ENCODE results near the gene TRIM2. TPM values are rescaled to one million over a fixed set of nuclear protein-coding genes. Genes with fewer than 3 reads are reported as not detected.

Gene TRIM2
- total RNA-seq, 2 experiments from 2014 or later: 0.13 to 0.18 TPM

DNA sequence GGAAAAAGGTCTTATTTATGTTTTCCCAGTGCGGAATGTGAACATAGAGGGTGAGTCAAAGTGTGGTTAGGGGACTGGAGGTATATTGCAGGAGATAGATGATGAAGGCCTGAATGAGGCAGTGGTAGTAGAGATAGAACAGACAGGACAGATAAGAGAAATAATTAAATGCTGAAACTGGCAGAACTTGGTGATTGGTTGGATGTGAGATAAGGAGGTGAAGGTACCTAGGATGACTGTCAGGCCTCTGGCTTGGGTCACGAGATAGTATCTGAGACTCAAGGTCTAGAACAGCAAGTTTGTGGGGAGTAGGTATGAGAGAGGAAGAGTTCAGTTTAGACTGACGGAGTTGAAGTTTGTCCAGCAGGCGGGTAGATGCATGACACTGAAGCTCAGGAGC lies 143.8 kb downstream of the TRIM2 start:
- DNase-seq: no peak
- peaks cover 42% of the 10 kb centered on the region for H3K4me1 Mint-ChIP-seq (ENCODE audit: low read depth)
- ChIA-PET CTCF (interaction anchor here (1.0 to 2.1 kb wide), 3 partner anchors 81 to 295 kb away, joined by 4 to 10 read pairs (median 5); no protein-coding TSS in a partner anchor), POLR2A (interaction anchor here (0.6 kb wide), 1 partner anchor 229 kb away, joined by 3 read pairs; no protein-coding TSS in a partner anchor)
- H3K4me3 Mint-ChIP-seq: no peak overlapping the region
- peaks cover 41% of the 10 kb centered on the region for H3K36me3 Mint-ChIP-seq (ENCODE audit: low read depth)
- H3K27me3 Mint-ChIP-seq (ENCODE audit: low read depth): peaks cover 2% of the 10 kb centered on the region
- no peak for ATAC-seq
- no peaks in the 10 kb centered on the region for H3K9me3 Mint-ChIP-seq (ENCODE audit: insufficient read depth)
- no peak overlapping the region for H3K27ac Mint-ChIP-seq

DNA sequence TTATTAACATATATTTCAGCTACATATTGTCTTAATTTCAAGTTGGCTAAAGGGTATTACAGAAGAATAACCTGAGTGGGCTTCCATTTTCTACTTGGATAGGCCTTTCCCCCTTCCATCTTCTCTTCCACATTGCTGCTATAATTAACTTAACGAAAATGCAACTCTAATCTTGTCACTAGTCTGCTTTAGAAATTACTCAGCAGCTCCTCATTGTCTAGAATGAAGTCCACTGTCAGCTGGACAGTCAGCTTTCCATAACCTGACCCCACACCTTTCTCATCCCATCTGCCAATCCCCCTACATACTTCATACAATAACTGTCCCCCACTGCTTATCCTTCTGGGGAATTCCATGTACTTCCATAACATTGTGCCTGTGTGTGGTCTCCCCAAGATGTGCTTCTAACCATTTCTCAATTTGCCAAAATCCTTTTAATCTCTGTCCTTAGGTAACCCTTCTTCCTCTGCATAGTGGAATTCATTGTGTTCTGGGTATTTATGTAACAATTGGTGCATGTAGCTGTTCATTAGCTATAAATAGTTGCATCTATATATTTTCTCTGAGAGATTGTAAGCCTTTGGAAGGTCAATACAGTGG lies 145.1 kb downstream of the TRIM2 start:
- POLR2A ChIA-PET: interaction anchor here (0.9 kb wide), 1 partner anchor 117 kb away, joined by 3 read pairs; the partner anchor contains the start of gene TMEM131L
- Mint-ChIP-seq H3K27me3 (ENCODE audit: low read depth) (no peaks in the 10 kb centered on the region), H3K4me3 (no peak overlapping the region), H3K27ac (no peak overlapping the region), H3K9me3 (ENCODE audit: insufficient read depth) (no peaks in the 10 kb centered on the region), H3K4me1 (ENCODE audit: low read depth) (peaks cover 41% of the 10 kb centered on the region), H3K36me3 (ENCODE audit: low read depth) (peaks cover 46% of the 10 kb centered on the region)
- CTCF ChIA-PET: interaction anchor here (1.8 to 2.1 kb wide), 2 partner anchors 225 to 294 kb away, joined by 5 to 10 read pairs; no protein-coding TSS in a partner anchor
- ATAC-seq (no peak), DNase-seq (no peak)

DNA sequence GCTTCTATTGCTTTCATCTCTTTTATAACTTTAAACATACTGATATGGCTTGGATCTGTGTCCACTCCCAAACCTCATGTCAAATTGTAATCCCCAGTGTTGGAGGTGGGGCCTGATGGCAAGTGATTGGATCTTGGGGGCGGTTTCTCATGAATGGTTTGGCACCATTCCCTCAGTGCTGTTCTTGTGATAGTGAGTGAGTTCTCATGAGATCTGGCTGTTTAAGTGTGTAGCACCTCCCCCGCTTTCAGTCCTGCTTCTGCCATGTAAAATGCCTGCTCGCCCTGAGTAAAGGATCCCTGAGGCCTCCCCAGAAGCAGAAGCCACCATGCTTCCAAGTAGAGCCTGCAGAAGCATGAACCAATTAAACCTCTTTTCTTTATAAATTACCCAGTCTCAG lies 157.9 kb downstream of the TRIM2 start:
- ChIA-PET CTCF (interaction anchor here (0.8 kb wide), 1 partner anchor 16 kb away, joined by 4 read pairs; no protein-coding TSS in a partner anchor), POLR2A (interaction anchor here (0.7 kb wide), 1 partner anchor 15 kb away, joined by 3 read pairs; no protein-coding TSS in a partner anchor)
- H3K4me1 Mint-ChIP-seq (ENCODE audit: low read depth): peaks cover 7% of the 10 kb centered on the region
- no peak overlapping the region for H3K4me3 Mint-ChIP-seq
- H3K27ac Mint-ChIP-seq: no peak overlapping the region
- H3K36me3 Mint-ChIP-seq (ENCODE audit: low read depth): peaks cover 80% of the 10 kb centered on the region
- no peaks in the 10 kb centered on the region for H3K9me3 Mint-ChIP-seq (ENCODE audit: insufficient read depth)
- DNase-seq (no peak), ATAC-seq (no peak)
- H3K27me3 Mint-ChIP-seq (ENCODE audit: low read depth): no peaks in the 10 kb centered on the region

DNA sequence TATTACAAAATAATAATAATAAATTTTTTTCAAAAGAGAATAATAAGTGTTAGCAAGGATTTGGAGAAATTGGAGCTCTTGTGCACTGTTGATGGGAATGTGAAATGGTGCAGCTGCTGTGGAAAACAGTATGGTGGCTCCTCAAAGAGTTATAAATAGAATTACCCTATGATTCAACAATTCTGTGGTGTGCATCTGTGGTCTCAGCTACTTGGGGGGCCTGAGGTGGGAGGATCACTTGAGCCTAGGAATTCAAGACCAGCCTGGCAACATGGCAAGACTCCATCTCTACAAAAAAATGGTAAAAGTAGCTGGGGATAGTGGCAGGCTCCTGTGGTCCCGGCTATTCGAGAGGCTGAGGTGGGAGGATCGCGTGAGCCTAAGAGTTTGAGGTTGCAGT lies 159.8 kb downstream of the TRIM2 start:
- Mint-ChIP-seq H3K36me3 (ENCODE audit: low read depth) (peaks cover 84% of the 10 kb centered on the region), H3K27ac (no peak overlapping the region), H3K9me3 (ENCODE audit: insufficient read depth) (no peaks in the 10 kb centered on the region), H3K27me3 (ENCODE audit: low read depth) (no peaks in the 10 kb centered on the region), H3K4me1 (ENCODE audit: low read depth) (peaks cover 15% of the 10 kb centered on the region), H3K4me3 (no peak overlapping the region)
- CTCF ChIA-PET: interaction anchor here (1.2 to 2.4 kb wide), 2 partner anchors 18 to 20 kb away, joined by 4 to 10 read pairs; partner anchors contain the start of gene MND1
- DNase-seq (no peak), ATAC-seq (no peak)
- POLR2A ChIA-PET: interaction anchor here (1.2 kb wide), 1 partner anchor 9 kb away, joined by 3 read pairs; no protein-coding TSS in a partner anchor

DNA sequence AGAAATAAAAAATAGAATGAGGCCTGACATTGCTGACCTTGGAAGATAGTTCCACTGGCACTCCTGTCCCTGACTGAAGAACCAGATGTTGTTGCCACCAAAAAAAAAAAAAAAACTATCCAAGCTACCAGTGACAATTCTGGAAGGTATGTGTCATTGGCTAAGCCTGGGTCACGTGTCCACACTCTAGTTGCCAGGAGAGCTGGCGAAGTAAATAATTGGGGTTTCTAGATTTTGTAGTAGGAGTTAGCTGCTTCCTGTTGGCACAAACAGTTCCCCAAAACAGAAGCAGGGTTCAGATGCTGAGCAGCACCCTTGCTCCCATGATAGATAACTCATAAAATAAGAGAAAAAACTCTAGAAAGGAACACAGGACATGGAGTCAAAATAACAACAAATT lies 160.8 kb downstream of the TRIM2 start:
- Mint-ChIP-seq H3K27ac (no peak overlapping the region), H3K4me1 (ENCODE audit: low read depth) (peaks cover 15% of the 10 kb centered on the region), H3K36me3 (ENCODE audit: low read depth) (peaks cover 82% of the 10 kb centered on the region), H3K4me3 (no peak overlapping the region), H3K27me3 (ENCODE audit: low read depth) (no peaks in the 10 kb centered on the region), H3K9me3 (ENCODE audit: insufficient read depth) (no peaks in the 10 kb centered on the region)
- DNase-seq: no peak
- ATAC-seq: no peak
- ChIA-PET CTCF (interaction anchor here (1.2 to 2.4 kb wide), 2 partner anchors 19 to 21 kb away, joined by 4 to 10 read pairs; partner anchors contain the start of gene MND1), POLR2A (no interaction called here)

DNA sequence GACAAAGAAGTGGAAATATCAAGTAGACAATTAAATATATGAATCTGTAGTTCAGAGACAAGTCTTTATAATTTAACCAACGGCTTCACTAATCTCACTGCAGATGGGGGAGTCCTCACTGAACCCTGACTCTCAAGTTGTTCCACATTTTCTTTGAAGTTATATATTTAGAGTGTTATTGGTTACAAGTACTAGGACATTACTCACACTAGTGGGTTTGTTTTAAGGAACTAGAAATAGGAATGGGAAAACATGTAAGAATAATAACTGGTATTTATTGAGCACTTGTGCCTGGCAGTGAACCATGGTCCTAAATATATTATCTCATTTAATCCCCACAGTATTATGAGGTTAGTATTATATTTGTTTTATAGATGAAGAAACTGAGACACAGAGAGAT lies 162.2 kb downstream of the TRIM2 start:
- Mint-ChIP-seq H3K9me3 (ENCODE audit: insufficient read depth) (no peaks in the 10 kb centered on the region), H3K4me1 (ENCODE audit: low read depth) (peaks cover 15% of the 10 kb centered on the region), H3K36me3 (ENCODE audit: low read depth) (peaks cover 85% of the 10 kb centered on the region), H3K4me3 (no peak overlapping the region), H3K27ac (no peak overlapping the region), H3K27me3 (ENCODE audit: low read depth) (no peaks in the 10 kb centered on the region)
- ChIA-PET POLR2A (no interaction called here), CTCF (no interaction called here)
- DNase-seq: no peak
- ATAC-seq: no peak

DNA sequence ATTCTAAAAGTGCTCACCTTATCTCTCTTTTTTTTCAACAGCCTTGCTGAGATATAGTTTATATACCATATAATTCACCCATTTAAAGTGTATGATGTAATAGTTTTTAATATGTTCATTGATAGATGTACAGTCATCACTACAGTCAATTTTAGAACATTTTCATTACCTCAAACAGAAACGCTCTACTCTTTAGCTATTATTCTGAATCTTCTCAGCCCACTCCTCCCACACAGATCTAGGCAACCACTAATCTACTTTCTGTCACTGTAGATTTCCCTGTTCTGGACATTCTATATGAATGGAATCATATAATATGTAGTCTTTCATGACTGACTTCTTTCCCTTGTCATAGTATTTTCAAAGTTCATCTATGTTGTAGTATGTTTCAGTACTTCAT lies 162.8 kb downstream of the TRIM2 start:
- Mint-ChIP-seq H3K4me1 (ENCODE audit: low read depth) (peaks cover 15% of the 10 kb centered on the region), H3K27me3 (ENCODE audit: low read depth) (no peaks in the 10 kb centered on the region), H3K27ac (no peak overlapping the region), H3K36me3 (ENCODE audit: low read depth) (peaks cover 87% of the 10 kb centered on the region), H3K9me3 (ENCODE audit: insufficient read depth) (no peaks in the 10 kb centered on the region), H3K4me3 (no peak overlapping the region)
- ChIA-PET CTCF (no interaction called here), POLR2A (no interaction called here)
- ATAC-seq (no peak), DNase-seq (no peak)

DNA sequence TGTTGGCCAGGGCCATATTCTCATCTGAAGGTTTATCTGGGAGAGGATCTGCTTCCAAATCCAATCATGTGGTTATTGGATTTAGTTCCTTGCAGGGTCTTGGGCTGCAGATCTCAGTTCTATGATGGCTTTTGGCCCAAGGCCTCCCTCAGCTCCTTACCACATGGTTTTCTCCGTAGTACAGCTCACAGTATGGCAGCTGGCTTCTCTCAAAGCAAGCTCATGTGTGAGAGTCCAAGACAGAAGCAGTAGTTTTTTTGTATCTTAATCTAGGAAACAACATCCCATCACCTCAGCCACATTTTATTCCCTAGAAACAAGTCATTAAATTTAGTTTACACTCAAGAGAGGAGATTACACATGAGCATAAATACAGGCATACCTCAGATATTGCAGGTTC lies 164.8 kb downstream of the TRIM2 start:
- Mint-ChIP-seq H3K4me1 (ENCODE audit: low read depth) (peaks cover 15% of the 10 kb centered on the region), H3K36me3 (ENCODE audit: low read depth) (peaks cover 84% of the 10 kb centered on the region), H3K4me3 (no peak overlapping the region), H3K27ac (no peak overlapping the region), H3K27me3 (ENCODE audit: low read depth) (no peaks in the 10 kb centered on the region), H3K9me3 (ENCODE audit: insufficient read depth) (peaks cover 10% of the 10 kb centered on the region)
- DNase-seq (no peak), ATAC-seq (no peak)
- CTCF ChIA-PET: no interaction called here
- POLR2A ChIA-PET: no interaction called here

DNA sequence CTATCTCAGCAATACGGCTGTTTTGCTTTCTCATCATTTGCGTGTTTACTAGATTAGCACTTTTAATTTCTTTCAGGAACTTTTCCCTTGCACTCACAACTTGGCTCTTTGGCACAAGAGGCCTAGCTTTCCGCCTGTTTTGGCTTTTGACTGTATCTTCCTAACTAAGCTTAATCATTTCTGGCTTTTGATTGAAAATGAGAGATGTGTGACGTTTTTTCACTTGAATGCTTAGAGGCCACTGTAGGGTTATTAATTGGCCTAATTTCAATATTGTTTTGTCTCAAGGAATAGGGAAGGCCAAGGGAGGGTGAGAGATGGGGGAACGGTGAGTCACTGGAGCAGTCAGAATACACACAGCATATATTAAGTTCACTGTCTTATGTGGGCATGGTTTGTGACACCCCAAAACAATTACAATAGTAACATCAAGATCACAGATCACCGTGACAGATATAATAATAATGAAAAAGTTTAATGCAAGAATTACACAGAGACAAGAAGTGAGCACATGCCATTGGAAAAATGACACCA lies 167.5 kb downstream of the TRIM2 start:
- H3K4me1 Mint-ChIP-seq (ENCODE audit: low read depth): peaks cover 15% of the 10 kb centered on the region
- no peak overlapping the region for H3K4me3 Mint-ChIP-seq
- no peak for ATAC-seq
- H3K27me3 Mint-ChIP-seq (ENCODE audit: low read depth): no peaks in the 10 kb centered on the region
- H3K27ac Mint-ChIP-seq: no peak overlapping the region
- H3K9me3 Mint-ChIP-seq (ENCODE audit: insufficient read depth): peaks cover 10% of the 10 kb centered on the region
- peaks cover 68% of the 10 kb centered on the region for H3K36me3 Mint-ChIP-seq (ENCODE audit: low read depth)
- DNase-seq: no peak
- POLR2A ChIA-PET: no interaction called here
- CTCF ChIA-PET: interaction anchor here (0.9 kb wide), 2 partner anchors 10 to 45 kb away, joined by 3 read pairs; no protein-coding TSS in a partner anchor

DNA sequence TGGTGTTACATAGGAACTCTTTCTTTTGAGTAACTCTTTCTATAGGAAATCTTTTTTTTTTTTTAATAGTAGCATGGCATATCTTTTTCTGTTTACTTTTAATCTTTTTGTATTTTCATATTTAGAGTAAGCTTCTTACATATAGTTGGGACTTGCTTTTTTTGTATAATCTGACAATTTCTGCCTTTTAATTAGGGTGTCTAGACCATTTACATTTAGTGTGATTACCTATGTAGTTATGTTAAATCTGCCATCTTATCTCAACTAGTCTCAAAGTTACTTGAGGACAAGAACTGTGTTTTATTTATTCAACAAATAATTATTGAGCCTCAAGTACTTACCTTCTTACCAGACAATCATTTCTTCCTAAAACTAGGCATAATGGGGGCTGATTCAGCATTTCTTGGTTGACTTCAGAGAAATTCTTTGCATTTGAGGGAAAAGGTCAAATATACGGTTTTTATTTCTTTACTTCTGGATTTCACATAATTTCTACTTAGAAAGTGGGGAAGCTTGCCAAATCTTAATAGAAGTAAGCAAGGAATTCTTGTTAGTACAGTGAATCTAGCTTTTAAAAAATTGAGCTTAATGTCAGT lies 168.8 kb downstream of the TRIM2 start:
- Mint-ChIP-seq H3K4me1 (ENCODE audit: low read depth) (peaks cover 2% of the 10 kb centered on the region), H3K4me3 (no peak overlapping the region), H3K9me3 (ENCODE audit: insufficient read depth) (peaks cover 10% of the 10 kb centered on the region), H3K36me3 (ENCODE audit: low read depth) (peaks cover 57% of the 10 kb centered on the region), H3K27me3 (ENCODE audit: low read depth) (no peaks in the 10 kb centered on the region), H3K27ac (no peak overlapping the region)
- DNase-seq (no peak), ATAC-seq (no peak)
- ChIA-PET POLR2A (no interaction called here), CTCF (interaction anchor here (1.0 kb wide), 1 partner anchor 28 kb away, joined by 3 read pairs; the partner anchor contains the start of gene MND1)

DNA sequence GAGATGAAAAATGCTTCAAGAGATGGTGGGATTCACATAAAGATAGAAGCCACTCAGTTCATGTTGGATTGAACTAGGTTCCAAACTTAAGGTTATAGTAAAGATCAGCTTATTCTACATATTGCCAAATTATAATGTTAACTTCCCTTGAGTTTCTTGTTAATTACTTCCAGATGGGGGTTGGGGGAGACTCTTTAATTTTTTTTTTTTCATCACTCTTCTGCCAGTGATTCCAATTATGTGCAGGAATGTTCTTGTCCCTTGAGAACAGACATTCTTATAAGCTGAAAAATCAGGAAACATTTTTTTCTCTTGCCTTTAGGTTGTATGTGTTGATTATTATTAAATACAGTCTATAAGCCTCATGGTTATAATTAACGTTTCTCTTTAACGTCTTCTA lies 170.2 kb downstream of the TRIM2 start:
- ATAC-seq (no peak), DNase-seq (no peak)
- ChIA-PET POLR2A (interaction anchor here (1.4 kb wide), 1 partner anchor 92 kb away, joined by 3 read pairs; the partner anchor contains the start of gene TMEM131L), CTCF (interaction anchor here (1.2 kb wide), 1 partner anchor 58 kb away, joined by 3 read pairs; no protein-coding TSS in a partner anchor)
- Mint-ChIP-seq H3K27ac (no peak overlapping the region), H3K27me3 (ENCODE audit: low read depth) (no peaks in the 10 kb centered on the region), H3K4me1 (ENCODE audit: low read depth) (no peaks in the 10 kb centered on the region), H3K9me3 (ENCODE audit: insufficient read depth) (peaks cover 10% of the 10 kb centered on the region), H3K4me3 (no peak overlapping the region), H3K36me3 (ENCODE audit: low read depth) (peaks cover 51% of the 10 kb centered on the region)

DNA sequence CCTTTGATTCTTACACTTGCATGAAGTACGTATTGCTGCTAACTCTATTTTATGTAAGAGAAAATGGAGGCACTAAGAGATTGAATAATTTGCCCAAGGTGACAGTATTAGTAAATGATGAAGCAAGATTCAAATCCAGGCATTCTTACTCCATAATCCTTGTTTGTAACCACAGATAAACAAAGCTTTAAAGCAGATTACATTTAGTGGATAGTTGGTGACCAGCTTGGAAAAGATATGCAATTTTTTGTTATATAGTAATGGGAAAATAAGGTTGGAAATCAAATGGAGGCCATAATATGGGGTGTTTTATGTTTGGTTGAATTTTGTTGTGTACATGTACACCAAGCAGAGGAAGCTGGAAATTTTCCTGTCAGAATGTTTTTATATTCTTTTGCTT lies 171.1 kb downstream of the TRIM2 start:
- Mint-ChIP-seq H3K9me3 (ENCODE audit: insufficient read depth) (peaks cover 10% of the 10 kb centered on the region), H3K4me1 (ENCODE audit: low read depth) (no peaks in the 10 kb centered on the region), H3K27ac (no peak overlapping the region), H3K27me3 (ENCODE audit: low read depth) (no peaks in the 10 kb centered on the region), H3K4me3 (no peak overlapping the region), H3K36me3 (ENCODE audit: low read depth) (peaks cover 48% of the 10 kb centered on the region)
- DNase-seq (no peak), ATAC-seq (no peak)
- CTCF ChIA-PET: interaction anchor here (0.8 to 1.2 kb wide), 3 partner anchors 58 to 233 kb away, joined by 3 to 4 read pairs (median 3); no protein-coding TSS in a partner anchor
- POLR2A ChIA-PET: interaction anchor here (1.4 kb wide), 1 partner anchor 91 kb away, joined by 3 read pairs; the partner anchor contains the start of gene TMEM131L

Data from activated CD8-positive, alpha-beta T cell treated with anti-CD3 and anti-CD28 coated beads, Interleukin-2, amount 10 ng/mL, durations not matched to agents 7 days and 5 days (primary cell).